Measurements from ENCODE around the gene SRPX2.

- TF ChIP-seq MECOM (CRISPR knock-in tag; IDR thresholded peaks at IDR 0.05) (no peak), HNRNPK (IDR thresholded peaks at IDR 0.05; ENCODE audit: low read depth, low read length, poor library complexity, severe bottlenecking) (no peak), ZNF644 (tag; IDR thresholded peaks at IDR 0.05; ENCODE audit: low read depth) (no peak), CEBPB (tag; IDR thresholded peaks at IDR 0.05) (no peak), HDAC6 (IDR thresholded peaks at IDR 0.05; ENCODE audit: low read depth, low read length) (no peak), ZNF324 (CRISPR knock-in tag; IDR thresholded peaks at IDR 0.05) (no peak), NFRKB (IDR thresholded peaks at IDR 0.05; ENCODE audit: low read depth) (no peak), ATF7 (IDR thresholded peaks at IDR 0.05) (no peak), FOXA1 (IDR thresholded peaks at IDR 0.05; ENCODE audit: borderline replicate concordance) (no peak), POLR2AphosphoS2 (IDR thresholded peaks at IDR 0.05; ENCODE audit: low read length) (no peak), BHLHE40 (IDR thresholded peaks at IDR 0.05; ENCODE audit: low read length) (no peak), ZNF512 (tag; IDR thresholded peaks at IDR 0.05) (no peak), CREB3 (tag; conservative IDR thresholded peaks at IDR 0.05; ENCODE audit: low read depth) (no peak)
Measured at GRCh38 chrX:100717363-100717762, 73.4 kb downstream of the SRPX2 start.
